BJ (cell line): ENCODE results near the gene ARID3C. TPM values are rescaled to one million over a fixed set of nuclear protein-coding genes. Genes with fewer than 3 reads are reported as not detected.

Experiments
- CTCF ChIA-PET: fragments of 350-600 bp; formaldehyde crosslinking; extraction: SDS; loops from one replicate; lab custom pipeline; 2021; ENCODE audit warnings: antibody characterized with exemption, inconsistent platforms; lab: Yijun Ruan, JAX
- POLR2A ChIA-PET: fragments of 300-600 bp; sonication (Branson Sonifier 250); formaldehyde crosslinking; extraction: SDS; loops from one replicate; lab custom pipeline; 2021; ENCODE audit warnings: antibody characterized with exemption; lab: Charles Lee
- DNase-seq: peaks from one replicate; pipeline ENCODE4 v3.0.0-alpha.2; 2011; ENCODE audit warnings: low read depth
- H3K27me3 ChIP-seq: 2 replicates; pipeline ENCODE4 v1.6.0; 2011; ENCODE audit warnings: low read length; ENCODE audit not compliant: control insufficient read depth, insufficient read depth
- H3K36me3 ChIP-seq: 2 replicates; pipeline ENCODE4 v1.5.1; 2011; ENCODE audit warnings: low read length; ENCODE audit not compliant: control insufficient read depth, insufficient read depth
- H3K4me3 ChIP-seq: 2 replicates; pipeline ENCODE4 v1.5.1; 2011; ENCODE audit warnings: low read depth, mild to moderate bottlenecking, control low read depth, low read length
- CTCF ChIP-seq: IDR thresholded peaks from 2 replicates; pipeline ENCODE4 v1.5.1; 2011; ENCODE audit warnings: low read depth, mild to moderate bottlenecking, control low read depth, inconsistent platforms, low read length, moderate library complexity; ENCODE audit not compliant: insufficient read depth
- polyA plus RNA-seq: library from polyadenylated mRNA; depleted of rRNA; stranded (reverse); fragments of >200 nt; gene quantifications from 2 replicates; pipeline ENCODE4 v1.2.3, GENCODE V29; 2011

Gene ARID3C
- polyA plus RNA-seq, 1 experiment, result not detected

- TF ChIP-seq CTCF, result no peak
- CTCF ChIA-PET, result interaction anchor here (0.5 to 1.8 kb wide), 2 partner anchors 44 to 393 kb away, joined by 3 to 5 read pairs; no protein-coding TSS in a partner anchor
- DNase-seq, result no peak
- no peaks in the 10 kb centered on the region for H3K27me3 ChIP-seq
- POLR2A ChIA-PET, result no interaction called here
- no peak overlapping the region for H3K4me3 ChIP-seq
- H3K36me3 ChIP-seq, result peaks cover 4% of the 10 kb centered on the region
These were observed 29.6 kb upstream of the ARID3C start for GRCh38 chr9:34658461-34658860.

GRCh38 chr9:34656992-34657391 is 28.1 kb upstream of the ARID3C start:
- DNase-seq, result no peak
- H3K27me3 ChIP-seq, result no peaks in the 10 kb centered on the region
- no peak overlapping the region for H3K4me3 ChIP-seq
- peaks cover 4% of the 10 kb centered on the region for H3K36me3 ChIP-seq
- TF ChIP-seq CTCF, result no peak
- CTCF ChIA-PET, result interaction anchor here (0.7 to 4.2 kb wide), 4 partner anchors 7 to 66 kb away, joined by 3 to 42 read pairs (median 6); partner anchors contain the start of gene GALT
- POLR2A ChIA-PET, result no interaction called here

GRCh38 chr9:34655394-34655793 is 26.5 kb upstream of the ARID3C start:
- H3K36me3 ChIP-seq, result peaks cover 4% of the 10 kb centered on the region
- no peak overlapping the region for H3K4me3 ChIP-seq
- no peak for DNase-seq
- ChIA-PET POLR2A (no interaction called here), CTCF (interaction anchor here (1.4 to 4.2 kb wide), 3 partner anchors 9 to 47 kb away, joined by 3 to 42 read pairs (median 5); no protein-coding TSS in a partner anchor)
- H3K27me3 ChIP-seq, result no peaks in the 10 kb centered on the region
- no peak for TF ChIP-seq CTCF

- ChIA-PET POLR2A (interaction anchor here (1.4 kb wide), 1 partner anchor 11 kb away, joined by 6 read pairs; no protein-coding TSS in a partner anchor), CTCF (interaction anchor here (0.7 to 4.2 kb wide), 5 partner anchors 10 to 48 kb away, joined by 3 to 42 read pairs (median 5); no protein-coding TSS in a partner anchor)
- Histone ChIP-seq H3K36me3 (peaks cover 2% of the 10 kb centered on the region), H3K27me3 (no peaks in the 10 kb centered on the region), H3K4me3 (no peak overlapping the region)
- DNase-seq, result no peak
- no peak for TF ChIP-seq CTCF
These were observed 25.6 kb upstream of the ARID3C start for GRCh38 chr9:34654323-34655051.
